ENCODE measurements around the gene KCNQ5. TPM values are rescaled to one million over a fixed set of nuclear protein-coding genes. Genes with fewer than 3 reads are reported as not detected.

Gene KCNQ5
- total RNA-seq, 1 donor from 2014 or later: 0.11 TPM

GRCh38 chr6:72939004-72939403 lies 317.1 kb downstream of the KCNQ5 start:
- DNase-seq: no peak
- no peak for TF ChIP-seq CTCF (IDR thresholded peaks at IDR 0.05; ENCODE audit: borderline replicate concordance)
- Histone ChIP-seq H3K4me3 (no peak overlapping the region), H3K4me1 (no peaks in the 10 kb centered on the region), H3K27me3 (ENCODE audit: low read depth) (no peaks in the 10 kb centered on the region), H3K9me3 (replicated peaks) (no peaks in the 10 kb centered on the region), H3K36me3 (no peaks in the 10 kb centered on the region), H3K27ac (replicated peaks) (no peak overlapping the region)
- intact Hi-C loops (cut with micrococcal nuclease): no loop called here

GRCh38 chr6:72940265-72940664 lies 318.4 kb downstream of the KCNQ5 start:
- TF ChIP-seq CTCF (IDR thresholded peaks at IDR 0.05; ENCODE audit: borderline replicate concordance): no peak
- no peak overlapping the region for H3K27ac ChIP-seq (replicated peaks)
- H3K27me3 ChIP-seq (ENCODE audit: low read depth): no peaks in the 10 kb centered on the region
- intact Hi-C loops (cut with micrococcal nuclease): no loop called here
- H3K4me1 ChIP-seq: no peaks in the 10 kb centered on the region
- H3K36me3 ChIP-seq: no peaks in the 10 kb centered on the region
- H3K9me3 ChIP-seq (replicated peaks): no peaks in the 10 kb centered on the region
- DNase-seq: no peak
- H3K4me3 ChIP-seq: no peak overlapping the region

- Histone ChIP-seq H3K36me3 (no peaks in the 10 kb centered on the region), H3K4me3 (no peak overlapping the region), H3K4me1 (no peaks in the 10 kb centered on the region), H3K27me3 (ENCODE audit: low read depth) (no peaks in the 10 kb centered on the region), H3K9me3 (replicated peaks) (no peaks in the 10 kb centered on the region), H3K27ac (replicated peaks) (no peak overlapping the region)
- TF ChIP-seq CTCF (IDR thresholded peaks at IDR 0.05; ENCODE audit: borderline replicate concordance): no peak
- intact Hi-C loops (cut with micrococcal nuclease): no loop called here
- no peak for DNase-seq
These were observed 319.4 kb downstream of the KCNQ5 start for GRCh38 chr6:72941263-72941662.

GRCh38 chr6:72941751-72942150 lies 319.9 kb downstream of the KCNQ5 start:
- Histone ChIP-seq H3K4me3 (no peak overlapping the region), H3K4me1 (no peaks in the 10 kb centered on the region), H3K27ac (replicated peaks) (no peak overlapping the region), H3K36me3 (no peaks in the 10 kb centered on the region), H3K27me3 (ENCODE audit: low read depth) (no peaks in the 10 kb centered on the region), H3K9me3 (replicated peaks) (no peaks in the 10 kb centered on the region)
- no peak for DNase-seq
- intact Hi-C loops (cut with micrococcal nuclease): no loop called here
- TF ChIP-seq CTCF (IDR thresholded peaks at IDR 0.05; ENCODE audit: borderline replicate concordance): no peak

GRCh38 chr6:72943699-72944098 lies 321.8 kb downstream of the KCNQ5 start:
- no peak for TF ChIP-seq CTCF (IDR thresholded peaks at IDR 0.05; ENCODE audit: borderline replicate concordance)
- intact Hi-C loops (cut with micrococcal nuclease): no loop called here
- no peak overlapping the region for H3K27ac ChIP-seq (replicated peaks)

GRCh38 chr6:72944660-72945059 lies 322.8 kb downstream of the KCNQ5 start:
- intact Hi-C loops (cut with micrococcal nuclease): no loop called here
- TF ChIP-seq CTCF (IDR thresholded peaks at IDR 0.05; ENCODE audit: borderline replicate concordance): no peak
- Histone ChIP-seq H3K27ac (replicated peaks) (no peak overlapping the region), H3K4me3 (no peak overlapping the region), H3K9me3 (replicated peaks) (no peaks in the 10 kb centered on the region), H3K27me3 (ENCODE audit: low read depth) (no peaks in the 10 kb centered on the region), H3K36me3 (no peaks in the 10 kb centered on the region), H3K4me1 (no peaks in the 10 kb centered on the region)
- DNase-seq: no peak

More at GRCh38 chr6:72943699-72944098, 321.8 kb downstream of the KCNQ5 start:
- no peaks in the 10 kb centered on the region for H3K4me1 ChIP-seq
- no peaks in the 10 kb centered on the region for H3K27me3 ChIP-seq (ENCODE audit: low read depth)
- H3K36me3 ChIP-seq: no peaks in the 10 kb centered on the region
- no peak for DNase-seq
- H3K9me3 ChIP-seq (replicated peaks): no peaks in the 10 kb centered on the region
- no peak overlapping the region for H3K4me3 ChIP-seq
